Measurements from ENCODE around the gene GNB2. TPM values are rescaled to one million over a fixed set of nuclear protein-coding genes. Genes with fewer than 3 reads are reported as not detected.

GNB2 gene
- total and polyA plus RNA-seq, 2 of the 13 experiments (the other 11 are each of a cell fraction or from before 2014, with no cell fraction given) = 48.3 to 67.1 TPM

DNA sequence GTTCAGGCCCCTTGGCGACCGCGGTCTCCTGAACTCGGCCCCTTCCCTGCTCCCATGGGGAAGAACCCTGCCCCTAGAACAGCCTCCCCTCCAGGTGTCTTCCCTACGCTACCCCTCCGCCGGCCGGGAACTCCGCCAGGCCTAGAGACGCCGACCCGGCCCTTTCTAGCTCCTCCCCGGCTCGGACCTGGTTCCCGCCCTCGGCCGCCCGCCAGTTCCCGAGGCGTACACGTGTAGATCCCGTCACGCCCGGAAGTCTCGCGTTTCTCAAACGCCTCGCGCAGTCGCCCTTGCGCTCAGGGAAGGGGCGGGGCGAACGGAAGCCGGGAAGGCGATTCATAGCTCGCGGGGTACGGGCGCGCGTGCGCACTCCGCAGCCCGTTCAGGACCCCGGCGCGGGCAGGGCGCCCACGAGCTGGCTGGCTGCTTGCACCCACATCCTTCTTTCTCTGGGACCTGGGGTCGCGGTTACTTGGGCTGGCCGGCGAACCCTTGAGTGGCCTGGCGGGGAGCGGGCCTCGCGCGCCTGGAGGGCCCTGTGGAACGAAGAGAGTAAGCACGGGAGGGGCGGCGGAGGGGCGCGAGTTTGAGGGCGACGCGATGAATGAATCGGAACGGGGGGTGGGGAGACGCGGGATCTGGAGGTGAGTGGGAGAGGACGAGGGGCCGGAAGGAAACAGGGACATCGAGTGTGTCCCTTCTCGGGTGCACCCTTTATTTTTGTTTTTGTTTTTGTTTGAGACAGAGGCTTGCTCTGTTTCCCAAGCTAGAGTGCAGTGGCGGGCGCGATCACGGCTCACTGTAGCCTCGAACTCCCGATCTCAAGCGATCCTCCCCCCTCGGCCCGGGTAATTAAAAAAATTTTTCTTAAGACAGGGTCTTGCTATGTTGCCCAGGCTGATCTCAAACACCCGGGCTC lies 32.5 kb downstream of the GNB2 start, which contains the start of gene POP7 (continued):
- TF ChIP-seq, protein P1, sequence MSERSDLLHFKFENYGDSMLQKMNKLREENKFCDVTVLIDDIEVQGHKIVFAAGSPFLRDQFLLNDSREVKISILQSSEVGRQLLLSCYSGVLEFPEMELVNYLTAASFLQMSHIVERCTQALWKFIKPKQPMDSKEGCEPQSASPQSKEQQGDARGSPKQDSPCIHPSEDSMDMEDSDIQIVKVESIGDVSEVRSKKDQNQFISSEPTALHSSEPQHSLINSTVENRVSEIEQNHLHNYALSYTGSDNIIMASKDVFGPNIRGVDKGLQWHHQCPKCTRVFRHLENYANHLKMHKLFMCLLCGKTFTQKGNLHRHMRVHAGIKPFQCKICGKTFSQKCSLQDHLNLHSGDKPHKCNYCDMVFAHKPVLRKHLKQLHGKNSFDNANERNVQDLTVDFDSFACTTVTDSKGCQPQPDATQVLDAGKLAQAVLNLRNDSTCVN (CRISPR knock-in tag; IDR thresholded peaks at IDR 0.05; ENCODE audit: borderline replicate concordance) = no peak
- TF ChIP-seq, protein P2, sequence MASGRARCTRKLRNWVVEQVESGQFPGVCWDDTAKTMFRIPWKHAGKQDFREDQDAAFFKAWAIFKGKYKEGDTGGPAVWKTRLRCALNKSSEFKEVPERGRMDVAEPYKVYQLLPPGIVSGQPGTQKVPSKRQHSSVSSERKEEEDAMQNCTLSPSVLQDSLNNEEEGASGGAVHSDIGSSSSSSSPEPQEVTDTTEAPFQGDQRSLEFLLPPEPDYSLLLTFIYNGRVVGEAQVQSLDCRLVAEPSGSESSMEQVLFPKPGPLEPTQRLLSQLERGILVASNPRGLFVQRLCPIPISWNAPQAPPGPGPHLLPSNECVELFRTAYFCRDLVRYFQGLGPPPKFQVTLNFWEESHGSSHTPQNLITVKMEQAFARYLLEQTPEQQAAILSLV (CRISPR knock-in tag; IDR thresholded peaks at IDR 0.05; ENCODE audit: borderline replicate concordance) = no peak; the same call in 1 of the 2 replicates
- TF ChIP-seq ZNF207 (IDR thresholded peaks at IDR 0.05; ENCODE audit: borderline replicate concordance) = no peak
- no peak for TF ChIP-seq SSRP1 (CRISPR knock-in tag; IDR thresholded peaks at IDR 0.05)
- TF ChIP-seq, protein P3, sequence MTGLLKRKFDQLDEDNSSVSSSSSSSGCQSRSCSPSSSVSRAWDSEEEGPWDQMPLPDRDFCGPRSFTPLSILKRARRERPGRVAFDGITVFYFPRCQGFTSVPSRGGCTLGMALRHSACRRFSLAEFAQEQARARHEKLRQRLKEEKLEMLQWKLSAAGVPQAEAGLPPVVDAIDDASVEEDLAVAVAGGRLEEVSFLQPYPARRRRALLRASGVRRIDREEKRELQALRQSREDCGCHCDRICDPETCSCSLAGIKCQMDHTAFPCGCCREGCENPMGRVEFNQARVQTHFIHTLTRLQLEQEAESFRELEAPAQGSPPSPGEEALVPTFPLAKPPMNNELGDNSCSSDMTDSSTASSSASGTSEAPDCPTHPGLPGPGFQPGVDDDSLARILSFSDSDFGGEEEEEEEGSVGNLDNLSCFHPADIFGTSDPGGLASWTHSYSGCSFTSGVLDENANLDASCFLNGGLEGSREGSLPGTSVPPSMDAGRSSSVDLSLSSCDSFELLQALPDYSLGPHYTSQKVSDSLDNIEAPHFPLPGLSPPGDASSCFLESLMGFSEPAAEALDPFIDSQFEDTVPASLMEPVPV (CRISPR knock-in tag; IDR thresholded peaks at IDR 0.05) = no peak
- TF ChIP-seq RFX3 (CRISPR knock-in tag; IDR thresholded peaks at IDR 0.05) = no peak
- no peak for TF ChIP-seq TCF12 (IDR thresholded peaks at IDR 0.05)
- peak; percentile 92 for TF ChIP-seq TCF12 (CRISPR knock-in tag; IDR thresholded peaks at IDR 0.05)
- TF ChIP-seq, protein P4, sequence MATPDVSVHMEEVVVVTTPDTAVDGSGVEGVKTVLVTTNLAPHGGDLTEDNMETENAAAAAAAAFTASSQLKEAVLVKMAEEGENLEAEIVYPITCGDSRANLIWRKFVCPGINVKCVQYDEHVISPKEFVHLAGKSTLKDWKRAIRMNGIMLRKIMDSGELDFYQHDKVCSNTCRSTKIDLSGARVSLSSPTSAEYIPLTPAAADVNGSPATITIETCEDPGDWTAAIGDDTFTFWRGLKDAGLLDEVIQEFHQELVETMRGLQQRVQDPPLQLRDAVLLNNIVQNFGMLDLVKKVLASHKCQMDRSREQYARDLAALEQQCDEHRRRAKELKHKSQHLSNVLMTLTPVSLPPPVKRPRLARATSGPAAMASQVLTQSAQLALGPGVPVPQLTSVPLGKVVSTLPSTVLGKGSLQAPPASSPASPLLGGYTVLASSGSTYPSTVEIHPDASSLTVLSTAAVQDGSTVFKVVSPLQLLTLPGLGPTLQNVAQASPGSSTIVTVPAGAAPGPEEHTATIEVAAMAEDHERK (CRISPR knock-in tag; IDR thresholded peaks at IDR 0.05; ENCODE audit: low read depth) = 0 out of 2 replicates have a peak, but pooled peaks have one; percentile 25
- TF ChIP-seq, protein P5, sequence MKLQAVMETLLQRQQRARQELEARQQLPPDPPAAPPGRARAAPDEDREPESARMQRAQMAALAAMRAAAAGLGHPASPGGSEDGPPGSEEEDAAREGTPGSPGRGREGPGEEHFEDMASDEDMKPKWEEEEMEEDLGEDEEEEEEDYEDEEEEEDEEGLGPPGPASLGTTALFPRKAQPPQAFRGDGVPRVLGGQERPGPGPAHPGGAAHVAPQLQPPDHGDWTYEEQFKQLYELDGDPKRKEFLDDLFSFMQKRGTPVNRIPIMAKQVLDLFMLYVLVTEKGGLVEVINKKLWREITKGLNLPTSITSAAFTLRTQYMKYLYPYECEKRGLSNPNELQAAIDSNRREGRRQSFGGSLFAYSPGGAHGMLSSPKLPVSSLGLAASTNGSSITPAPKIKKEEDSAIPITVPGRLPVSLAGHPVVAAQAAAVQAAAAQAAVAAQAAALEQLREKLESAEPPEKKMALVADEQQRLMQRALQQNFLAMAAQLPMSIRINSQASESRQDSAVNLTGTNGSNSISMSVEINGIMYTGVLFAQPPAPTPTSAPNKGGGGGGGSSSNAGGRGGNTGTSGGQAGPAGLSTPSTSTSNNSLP (IDR thresholded peaks at IDR 0.05; ENCODE audit: low read depth, low read length) = no peak
- TF ChIP-seq CAMTA2 (CRISPR knock-in tag; IDR thresholded peaks at IDR 0.05; ENCODE audit: borderline replicate concordance) = no peak
- TF ChIP-seq PHF8 (CRISPR knock-in tag; IDR thresholded peaks at IDR 0.05) = peak; percentile 79
- TF ChIP-seq ZNF34 (CRISPR knock-in tag; IDR thresholded peaks at IDR 0.05; ENCODE audit: borderline replicate concordance) = peak; percentile 94
- no peak for TF ChIP-seq ATAD3A (CRISPR knock-in tag; IDR thresholded peaks at IDR 0.05)
- TF ChIP-seq ZNF879 (CRISPR knock-in tag; IDR thresholded peaks at IDR 0.05) = peak; percentile 81; the same call in 1 of the 2 replicates
- TF ChIP-seq TGIF2 (CRISPR knock-in tag; IDR thresholded peaks at IDR 0.05) = 0 out of 2 replicates have a peak, but pooled peaks have one; percentile 66
- no peak for TF ChIP-seq HDAC6 (IDR thresholded peaks at IDR 0.05; ENCODE audit: low read depth, low read length)
- no peak for TF ChIP-seq HES4 (CRISPR knock-in tag; IDR thresholded peaks at IDR 0.05; ENCODE audit: borderline replicate concordance)
- TF ChIP-seq, protein P6, sequence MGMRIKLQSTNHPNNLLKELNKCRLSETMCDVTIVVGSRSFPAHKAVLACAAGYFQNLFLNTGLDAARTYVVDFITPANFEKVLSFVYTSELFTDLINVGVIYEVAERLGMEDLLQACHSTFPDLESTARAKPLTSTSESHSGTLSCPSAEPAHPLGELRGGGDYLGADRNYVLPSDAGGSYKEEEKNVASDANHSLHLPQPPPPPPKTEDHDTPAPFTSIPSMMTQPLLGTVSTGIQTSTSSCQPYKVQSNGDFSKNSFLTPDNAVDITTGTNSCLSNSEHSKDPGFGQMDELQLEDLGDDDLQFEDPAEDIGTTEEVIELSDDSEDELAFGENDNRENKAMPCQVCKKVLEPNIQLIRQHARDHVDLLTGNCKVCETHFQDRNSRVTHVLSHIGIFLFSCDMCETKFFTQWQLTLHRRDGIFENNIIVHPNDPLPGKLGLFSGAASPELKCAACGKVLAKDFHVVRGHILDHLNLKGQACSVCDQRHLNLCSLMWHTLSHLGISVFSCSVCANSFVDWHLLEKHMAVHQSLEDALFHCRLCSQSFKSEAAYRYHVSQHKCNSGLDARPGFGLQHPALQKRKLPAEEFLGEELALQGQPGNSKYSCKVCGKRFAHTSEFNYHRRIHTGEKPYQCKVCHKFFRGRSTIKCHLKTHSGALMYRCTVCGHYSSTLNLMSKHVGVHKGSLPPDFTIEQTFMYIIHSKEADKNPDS (CRISPR knock-in tag; IDR thresholded peaks at IDR 0.05) = peak; percentile 63; the same call in 1 of the 2 replicates
- TF ChIP-seq SP2 (CRISPR knock-in tag; IDR thresholded peaks at IDR 0.05) = no peak
